Stomach (tissue), 4 donors: ENCODE measurements around the gene ZXDC.

Experiments used
- EP300 ChIP-seq: sonication (generic); formaldehyde crosslinking; IDR thresholded peaks from one replicate; pipeline ENCODE4 v1.6.1; 2017; ENCODE audit warnings: antibody characterized with exemption
- POLR2A ChIP-seq, 4 donors: fragments of 450-650 bp; IDR thresholded peaks; one replicate each; pipeline ENCODE4 v1.6.1; 2016; ENCODE audit warnings: antibody characterized with exemption in 4 of 4, control low read depth in 2 of 4, mild to moderate bottlenecking in 1 of 4, moderate library complexity in 1 of 4
- POLR2AphosphoS5 ChIP-seq, 3 donors: sonication (generic); formaldehyde crosslinking; IDR thresholded peaks; one replicate each; pipeline ENCODE4 v1.6.1; 2016; ENCODE audit warnings: antibody characterized with exemption in 3 of 3
- TF ChIP-seq, protein P1 (sequence below), 7 experiments: fragments of 450-650 bp in 4 of 7; fragments of 200-600 bp in 3 of 7; sonication (generic) in 3 of 7; IDR thresholded peaks; one replicate each; pipeline ENCODE4 v1.5.1; 2016 to 2019; ENCODE audit warnings: antibody characterized with exemption in 7 of 7, control low read depth in 2 of 7, mild to moderate bottlenecking in 1 of 7

DNA sequence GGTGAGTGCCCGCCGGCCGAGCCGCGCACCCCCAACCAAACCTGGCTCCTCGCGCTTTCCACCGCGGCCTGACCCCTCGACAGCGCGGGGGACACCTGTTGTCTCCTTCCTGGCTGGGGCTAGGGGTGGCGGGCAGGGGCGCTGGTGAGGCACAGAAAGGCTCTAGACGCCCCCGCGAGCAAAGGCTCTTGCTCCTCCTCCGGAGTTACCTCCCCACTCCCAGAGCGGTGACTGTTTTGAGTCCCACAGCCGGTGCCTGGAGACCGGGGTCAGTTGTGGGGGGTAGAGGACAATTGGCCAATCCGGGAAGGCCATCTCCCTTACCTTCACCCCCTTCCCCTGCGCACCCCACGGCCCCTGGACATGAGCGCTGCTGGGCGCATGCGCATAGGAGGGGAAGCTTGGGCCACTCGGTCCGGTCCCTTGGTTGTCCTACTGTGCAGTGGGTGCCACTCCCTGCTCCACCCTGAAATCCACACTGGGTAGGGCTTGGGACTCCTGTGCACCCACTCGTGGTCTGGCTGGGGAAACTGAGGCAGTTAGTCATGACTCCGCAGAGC, 48.8 kb upstream of the ZXDC start:
- TF ChIP-seq POLR2A (IDR thresholded peaks at IDR 0.05), result no peak
- TF ChIP-seq, protein P1, sequence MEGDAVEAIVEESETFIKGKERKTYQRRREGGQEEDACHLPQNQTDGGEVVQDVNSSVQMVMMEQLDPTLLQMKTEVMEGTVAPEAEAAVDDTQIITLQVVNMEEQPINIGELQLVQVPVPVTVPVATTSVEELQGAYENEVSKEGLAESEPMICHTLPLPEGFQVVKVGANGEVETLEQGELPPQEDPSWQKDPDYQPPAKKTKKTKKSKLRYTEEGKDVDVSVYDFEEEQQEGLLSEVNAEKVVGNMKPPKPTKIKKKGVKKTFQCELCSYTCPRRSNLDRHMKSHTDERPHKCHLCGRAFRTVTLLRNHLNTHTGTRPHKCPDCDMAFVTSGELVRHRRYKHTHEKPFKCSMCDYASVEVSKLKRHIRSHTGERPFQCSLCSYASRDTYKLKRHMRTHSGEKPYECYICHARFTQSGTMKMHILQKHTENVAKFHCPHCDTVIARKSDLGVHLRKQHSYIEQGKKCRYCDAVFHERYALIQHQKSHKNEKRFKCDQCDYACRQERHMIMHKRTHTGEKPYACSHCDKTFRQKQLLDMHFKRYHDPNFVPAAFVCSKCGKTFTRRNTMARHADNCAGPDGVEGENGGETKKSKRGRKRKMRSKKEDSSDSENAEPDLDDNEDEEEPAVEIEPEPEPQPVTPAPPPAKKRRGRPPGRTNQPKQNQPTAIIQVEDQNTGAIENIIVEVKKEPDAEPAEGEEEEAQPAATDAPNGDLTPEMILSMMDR (IDR thresholded peaks at IDR 0.05), result no peak
- no peak for TF ChIP-seq POLR2AphosphoS5 (IDR thresholded peaks at IDR 0.05)
- TF ChIP-seq EP300, result no peak
